Renal cortical epithelial cell (primary cell): ENCODE measurements around the gene KLF1. TPM values are rescaled to one million over a fixed set of nuclear protein-coding genes. Genes with fewer than 3 reads are reported as not detected.

ENCODE experiments used
- DNase-seq: peaks from one replicate; pipeline ENCODE4 v3.0.0-alpha.2; 2011; ENCODE audit warnings: low read depth
- total RNA-seq: library from RNA; depleted of rRNA; stranded (reverse); fragments of >200 nt; gene quantifications from 2 replicates; pipeline ENCODE4 v1.2.3, GENCODE V29; 2014

Gene KLF1
- total RNA-seq, 1 donor from 2014 or later = not detected

GRCh38 chr19:12838182-12838885 is 48.7 kb downstream of the KLF1 start, which contains the start of gene MAST1:
MAST1 (plus strand) TSS chr19:12838515; CDS start chr19:12838573, 58 bp downstream.
- DNase-seq = no peak

GRCh38 chr19:12837225-12837624 is 49.8 kb downstream of the KLF1 start:
- DNase-seq = peak; percentile 23

GRCh38 chr19:12836529-12836863 is 50.5 kb downstream of the KLF1 start:
- DNase-seq = no peak

- no peak for DNase-seq
Measured at GRCh38 chr19:12834976-12835757, 51.8 kb downstream of the KLF1 start.

GRCh38 chr19:12834566-12834943 is 52.4 kb downstream of the KLF1 start, which contains the start of gene RTBDN:
RTBDN (minus strand) TSS chr19:12834579; CDS start chr19:12829979, 4,600 bp downstream.
- DNase-seq = no peak

Other genes starting within 250 kb of the KLF1 start
- 72.1 and 92.0 TPM in 2 replicates for gene MAN2B1, start 220.5 kb downstream of the KLF1 start, total RNA-seq
- 7.8 and 10.3 TPM in 2 replicates for gene WDR83, start 220.4 kb downstream of the KLF1 start, total RNA-seq
- gene DHPS, start 205.3 kb downstream of the KLF1 start, total RNA-seq = 42.8 and 49.1 TPM in 2 replicates
- gene GNG14, start 199.2 kb downstream of the KLF1 start, total RNA-seq = not detected in 2 replicates
- gene FBXW9, start 190.6 kb downstream of the KLF1 start, total RNA-seq = 10.4 and 13.1 TPM in 2 replicates
- 17.0 and 67.3 TPM in 2 replicates for gene TNPO2, start 163.3 kb downstream of the KLF1 start, total RNA-seq
- 78.3 and 103 TPM in 2 replicates for gene TRIR, start 152.5 kb downstream of the KLF1 start, total RNA-seq
- gene GET3, start 149.7 kb downstream of the KLF1 start, total RNA-seq = 74.4 and 121 TPM in 2 replicates
- gene BEST2, start 135.4 kb downstream of the KLF1 start, total RNA-seq = not detected in 2 replicates
- 19.6 and 30.8 TPM in 2 replicates for gene HOOK2, start 111.6 kb downstream of the KLF1 start, total RNA-seq
- gene JUNB, start 95.7 kb downstream of the KLF1 start, total RNA-seq = 120 and 130 TPM in 2 replicates
- gene PRDX2, start 85.4 kb downstream of the KLF1 start, total RNA-seq = 215 and 236 TPM in 2 replicates
- not detected in 2 replicates for gene THSD8, start 85.1 kb downstream of the KLF1 start, total RNA-seq
- 7.7 and 19.6 TPM in 2 replicates for gene RNASEH2A, start 80.6 kb downstream of the KLF1 start, total RNA-seq
- not detected in 2 replicates for gene RTBDN, start 52.6 kb downstream of the KLF1 start, total RNA-seq
- 0.20 and 0.52 TPM in 2 replicates for gene MAST1, start 48.7 kb downstream of the KLF1 start, total RNA-seq
- 18.5 and 34.9 TPM in 2 replicates for gene DNASE2, start 5.8 kb downstream of the KLF1 start, total RNA-seq
- 23.4 and 36.5 TPM in 2 replicates for gene GCDH, start 4.0 kb upstream of the KLF1 start, total RNA-seq
- not detected in 2 replicates for gene SYCE2, start 32.1 kb upstream of the KLF1 start, total RNA-seq
- gene FARSA, start 46.5 kb upstream of the KLF1 start, total RNA-seq = 66.3 and 71.8 TPM in 2 replicates
- gene CALR, start 51.4 kb upstream of the KLF1 start, total RNA-seq = 962 and 1,180 TPM in 2 replicates
- 33.0 and 50.2 TPM in 2 replicates for gene RAD23A, start 58.7 kb upstream of the KLF1 start, total RNA-seq
- 10.3 and 20.0 TPM in 2 replicates for gene GADD45GIP1, start 70.0 kb upstream of the KLF1 start, total RNA-seq
- 0.05 TPM in 1 of 2 replicates, not detected in the other for gene DAND5, start 82.4 kb upstream of the KLF1 start, total RNA-seq
- gene NFIX, start 108.3 kb upstream of the KLF1 start, total RNA-seq = 10.1 and 40.7 TPM in 2 replicates
- gene LYL1, start 215.7 kb upstream of the KLF1 start, total RNA-seq = 0.20 and 1.7 TPM in 2 replicates
- 30.0 and 32.8 TPM in 2 replicates for gene TRMT1, start 229.5 kb upstream of the KLF1 start, total RNA-seq
- 36.5 and 119 TPM in 2 replicates for gene NACC1, start 231.1 kb upstream of the KLF1 start, total RNA-seq